Uterus (tissue), 4 donors: Measurements from ENCODE around the gene ARSA. TPM values are rescaled to one million over a fixed set of nuclear protein-coding genes. Genes with fewer than 3 reads are reported as not detected.
"Not testable (repeated sequence)": the region's sequence is repeated elsewhere in the genome, so short reads cannot be mapped to it uniquely, and the experiment has no call there.

Source experiments
- DNase-seq, 2 donors: peaks; one replicate each; pipeline ENCODE4 v3.0.0-alpha.2; 2019 to 2020
- H3K27ac ChIP-seq, 2 donors: fragments of 200-600 bp; sonication (generic); 1 replicate in 1 of 2; 2 replicates in 1 of 2; pipeline ENCODE4 v1.5.1; 2016 to 2018
- H3K27me3 ChIP-seq, 2 donors: fragments of 200-600 bp; sonication (generic); one replicate each; pipeline ENCODE4 v1.5.1; 2018 to 2019; ENCODE audit warnings: control low read depth in 1 of 2
- H3K36me3 ChIP-seq, 2 donors: fragments of 200-600 bp; sonication (generic); one replicate each; pipeline ENCODE4 v1.5.1; 2019; ENCODE audit warnings: control low read depth in 1 of 2
- H3K4me1 ChIP-seq, 2 donors: fragments of 200-600 bp; sonication (generic); one replicate each; pipeline ENCODE4 v1.5.1; 2018 to 2019; ENCODE audit warnings: control low read depth in 1 of 2
- H3K4me3 ChIP-seq, 2 donors: fragments of 200-600 bp; sonication (generic); 1 replicate in 1 of 2; 2 replicates in 1 of 2; pipeline ENCODE4 v1.5.1; 2018 to 2019; ENCODE audit warnings: mild to moderate bottlenecking in 1 of 2
- H3K9me3 ChIP-seq, 2 donors: fragments of 200-600 bp; sonication (generic); one replicate each; pipeline ENCODE4 v1.5.1; 2019; ENCODE audit warnings: control low read depth in 1 of 2
- CTCF ChIP-seq, 4 experiments: fragments of 200-600 bp in 2 of 4; fragments of 450-650 bp in 2 of 4; sonication (generic) in 2 of 4; IDR thresholded peaks; one replicate each; pipeline ENCODE4 v1.5.1; 2016 to 2019; ENCODE audit warnings: antibody characterized with exemption in 4 of 4, mild to moderate bottlenecking in 2 of 4, moderate library complexity in 1 of 4
- POLR2A ChIP-seq, 2 donors: fragments of 450-650 bp; IDR thresholded peaks; one replicate each; pipeline ENCODE4 v1.6.1; 2016; ENCODE audit warnings: antibody characterized with exemption in 2 of 2, mild to moderate bottlenecking in 1 of 2, moderate library complexity in 1 of 2
- intact Hi-C: fragments of 100-400 bp; cut with DNase I; formaldehyde crosslinking; loops from one replicate; pipeline ENCODE4 v1.15.1; 2023; ENCODE audit warnings: low total_unique reads
- total RNA-seq, 4 donors: library from RNA; depleted of rRNA in 3 of 4; stranded (reverse); fragments of >200 nt in 3 of 4; gene quantifications; one replicate each; pipeline versions ENCODE4 v1.1.0 to v1.2.4, GENCODE V29; 2014 to 2023
- donor health status: DM: yes; HTN: yes; CAD: no.

ARSA gene
- total RNA-seq, 4 donors from 2014 or later = 5.3 to 41.6 (median 10.6) TPM

DNA sequence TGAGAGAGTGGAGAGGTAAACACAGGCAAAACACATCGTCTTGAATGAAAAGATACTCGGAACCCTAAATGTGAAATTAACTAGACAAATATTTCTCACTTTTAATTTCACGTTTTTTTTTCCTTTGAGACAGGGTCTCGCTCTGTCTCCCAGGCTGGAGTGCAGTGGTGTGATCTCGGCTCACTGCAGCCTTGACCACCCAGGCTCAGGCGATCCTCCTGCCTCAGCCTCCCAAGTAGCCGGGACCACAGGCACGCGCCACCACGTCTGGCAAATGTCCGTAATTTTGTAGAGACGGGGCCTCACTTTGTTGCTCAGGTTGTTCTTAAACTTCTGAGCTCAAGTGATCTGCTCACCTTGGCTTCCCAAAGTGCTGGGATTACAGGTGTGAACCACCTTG lies 37.3 kb upstream of the ARSA start:
- no peaks in the 10 kb centered on the region for H3K4me1 ChIP-seq
- no peak overlapping the region for H3K27ac ChIP-seq
- no peak for TF ChIP-seq POLR2A (IDR thresholded peaks at IDR 0.05)
- TF ChIP-seq CTCF (IDR thresholded peaks at IDR 0.05) = no peak
- no peak for DNase-seq
- no peaks in the 10 kb centered on the region for H3K9me3 ChIP-seq
- no peak overlapping the region for H3K4me3 ChIP-seq
- no peaks in the 10 kb centered on the region for H3K27me3 ChIP-seq
- intact Hi-C loops = no loop called here
- no peaks in the 10 kb centered on the region for H3K36me3 ChIP-seq

DNA sequence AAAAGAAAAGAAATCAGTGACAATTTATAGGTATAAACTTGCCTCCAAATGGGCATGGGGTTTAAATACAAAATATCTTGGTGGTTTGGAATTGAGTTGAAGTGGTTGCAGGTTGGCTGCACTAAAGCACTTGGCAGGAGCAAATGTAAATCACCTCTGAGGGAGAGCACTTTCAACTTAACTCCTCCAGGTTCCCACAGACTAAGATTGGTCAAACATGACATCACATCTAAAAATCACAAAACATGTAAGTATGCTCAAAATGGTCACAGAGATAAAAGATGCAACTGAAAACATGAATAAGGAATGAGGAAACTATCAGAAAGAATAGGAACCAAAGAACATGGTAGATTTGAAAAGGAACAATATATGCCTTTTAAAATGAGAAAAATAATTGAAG lies 32.4 kb upstream of the ARSA start:
- Histone ChIP-seq H3K9me3 (no peaks in the 10 kb centered on the region), H3K4me3 (no peak overlapping the region), H3K27me3 (no peaks in the 10 kb centered on the region), H3K36me3 (no peaks in the 10 kb centered on the region), H3K27ac (no peak overlapping the region), H3K4me1 (no peaks in the 10 kb centered on the region)
- intact Hi-C loops = no loop called here
- no peak for DNase-seq
- TF ChIP-seq CTCF (IDR thresholded peaks at IDR 0.05) (no peak), POLR2A (IDR thresholded peaks at IDR 0.05) (no peak)

- H3K9me3 ChIP-seq, H3K36me3 ChIP-seq, H3K27me3 ChIP-seq, H3K4me1 ChIP-seq, H3K4me3 ChIP-seq, intact Hi-C loops, DNase-seq, H3K27ac ChIP-seq: not testable (repeated sequence)
These were observed 31.8 kb upstream of the ARSA start for GRCh38 chr22:50659711-50660110.

GRCh38 chr22:50657925-50658324 lies 30.0 kb upstream of the ARSA start:
- intact Hi-C loops = no loop called here
- no peaks in the 10 kb centered on the region for H3K9me3 ChIP-seq
- H3K36me3 ChIP-seq = no peaks in the 10 kb centered on the region
- no peaks in the 10 kb centered on the region for H3K27me3 ChIP-seq
- H3K4me1 ChIP-seq = no peaks in the 10 kb centered on the region
- DNase-seq = no peak
- TF ChIP-seq POLR2A (IDR thresholded peaks at IDR 0.05) (no peak), CTCF (IDR thresholded peaks at IDR 0.05) (no peak)
- no peak overlapping the region for H3K4me3 ChIP-seq
- H3K27ac ChIP-seq = no peak overlapping the region

DNA sequence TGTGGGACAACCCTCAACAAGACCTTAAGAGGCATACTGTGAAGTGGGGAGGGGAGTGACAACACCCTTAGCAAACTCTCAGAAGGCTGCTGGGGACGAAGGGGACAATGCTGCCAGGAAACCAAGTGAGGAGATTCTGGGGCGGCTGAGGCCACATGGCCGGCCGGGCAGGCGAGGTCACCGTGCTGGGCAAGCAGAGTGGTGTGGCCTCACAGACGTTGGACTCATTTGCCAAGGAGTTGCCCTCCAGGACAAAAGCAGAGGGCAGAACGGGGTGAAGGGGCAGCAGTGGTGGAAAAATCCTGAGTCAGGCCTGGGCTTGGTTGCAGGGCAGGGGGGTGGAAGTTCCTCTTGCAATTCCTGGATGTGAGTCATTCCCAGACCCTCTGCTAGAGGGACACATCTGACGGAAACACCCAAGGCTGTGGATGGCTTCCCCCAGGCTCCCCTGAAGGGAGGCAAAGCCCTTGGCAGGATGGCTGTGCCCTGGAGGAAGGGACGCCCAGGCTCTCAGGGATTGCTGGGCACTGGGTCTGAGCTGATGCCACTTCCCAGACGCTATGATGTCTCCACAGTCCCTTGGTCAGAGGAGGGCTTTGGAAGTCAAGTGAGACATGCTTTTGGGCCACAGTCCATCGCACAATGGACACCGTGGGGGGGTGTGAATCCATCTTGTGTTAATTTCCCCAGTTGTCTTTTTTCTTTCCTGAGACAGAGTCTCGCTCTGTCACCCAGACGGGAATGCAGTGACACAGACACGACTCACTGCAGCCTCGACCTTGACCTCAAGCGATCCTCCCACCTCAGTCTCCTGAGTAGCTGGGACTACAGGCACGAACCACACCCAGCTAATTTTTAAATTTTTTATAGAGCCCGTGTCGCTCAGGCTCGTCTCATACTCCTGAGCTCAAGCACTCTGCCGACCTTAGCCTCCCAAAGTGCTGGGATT lies 28.4 kb upstream of the ARSA start:
- no peaks in the 10 kb centered on the region for H3K9me3 ChIP-seq
- intact Hi-C loops = no loop called here
- peak overlapping the region; percentile 35 to 42 for H3K27ac ChIP-seq
- no peak overlapping the region for H3K4me3 ChIP-seq
- peak in 1 of 2 donors; percentile 68 for DNase-seq
- H3K4me1 ChIP-seq = no peaks in the 10 kb centered on the region
- TF ChIP-seq POLR2A (IDR thresholded peaks at IDR 0.05) (no peak), CTCF (IDR thresholded peaks at IDR 0.05) (no peak)
- H3K27me3 ChIP-seq = no peaks in the 10 kb centered on the region
- no peaks in the 10 kb centered on the region for H3K36me3 ChIP-seq

GRCh38 chr22:50654664-50655063 lies 26.7 kb upstream of the ARSA start:
- H3K4me1 ChIP-seq, H3K9me3 ChIP-seq, DNase-seq, H3K4me3 ChIP-seq, H3K36me3 ChIP-seq, H3K27me3 ChIP-seq, intact Hi-C loops, H3K27ac ChIP-seq: not testable (repeated sequence)
